Articular chondrocyte of knee joint (primary cell): Measurements from ENCODE around the gene SPIRE2. TPM values are rescaled to one million over a fixed set of nuclear protein-coding genes. Genes with fewer than 3 reads are reported as not detected.

Experiments
- total RNA-seq: library from RNA; depleted of rRNA; stranded (reverse); fragments of >200 nt; gene quantifications from 2 replicates; pipeline ENCODE4 v1.2.3, GENCODE V29; 2012

SPIRE2 gene
- total RNA-seq, result 2.2 TPM in 2 replicates

DNA sequence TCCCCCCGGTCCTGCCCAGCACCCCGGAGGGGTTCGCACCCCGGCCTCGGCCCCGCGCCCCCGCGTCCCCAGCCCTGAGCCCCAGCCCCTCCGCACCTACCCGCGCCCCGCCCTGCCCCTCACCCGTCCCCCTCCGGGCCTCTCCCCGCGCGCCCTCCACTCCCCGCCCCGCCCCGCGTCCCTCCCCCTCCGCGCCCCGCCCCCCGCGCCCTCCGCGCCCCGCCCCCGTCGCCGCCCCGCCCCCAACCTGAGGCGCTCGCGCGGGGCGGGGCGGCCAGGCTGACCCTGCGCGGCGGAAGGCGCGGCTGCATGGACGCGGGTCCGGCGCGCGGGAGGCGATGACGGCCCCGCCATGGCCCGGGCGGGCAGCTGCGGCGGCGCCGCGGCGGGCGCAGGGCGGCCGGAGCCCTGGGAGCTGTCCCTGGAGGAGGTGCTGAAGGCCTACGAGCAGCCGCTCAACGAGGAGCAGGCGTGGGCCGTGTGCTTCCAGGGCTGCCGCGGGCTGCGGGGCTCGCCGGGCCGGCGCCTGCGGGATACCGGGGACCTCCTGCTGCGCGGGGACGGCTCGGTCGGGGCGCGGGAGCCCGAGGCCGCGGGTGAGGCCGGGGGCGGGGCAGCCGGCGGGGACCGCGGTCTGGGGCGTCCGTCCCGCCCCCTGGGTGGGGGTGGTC is at the start of gene SPIRE2:
Gene SPIRE2 (plus strand): TSS at position 277 of the 671 bp plus-strand sequence. CDS start 76 bp downstream, at position 353.

GRCh38 chr16:89873109-89873971 is 45.1 kb downstream of the SPIRE2 start, which contains the start of gene TCF25:
Gene TCF25, plus strand, starts transcription at chr16:89873592. Its CDS starts 76 bp downstream, at chr16:89873668.

GRCh38 chr16:89918453-89919347 is 90.4 kb downstream of the SPIRE2 start, which contains the start of gene MC1R:
Gene MC1R, plus strand, starts transcription at chr16:89918862. Its CDS starts 397 bp downstream, at chr16:89919259.

Other genes with a start within 250 kb of the SPIRE2 start
- gene DPEP1, start 214.8 kb upstream of the SPIRE2 start, total RNA-seq, result not detected in 2 replicates
- gene CHMP1A, start 170.8 kb upstream of the SPIRE2 start, total RNA-seq, result 64.0 and 85.7 TPM in 2 replicates
- 2.7 and 3.1 TPM in 2 replicates for gene SPATA33, start 170.6 kb upstream of the SPIRE2 start, total RNA-seq
- 30.5 and 30.8 TPM in 2 replicates for gene CDK10, start 141.8 kb upstream of the SPIRE2 start, total RNA-seq
- gene SPATA2L, start 126.8 kb upstream of the SPIRE2 start, total RNA-seq, result 5.2 and 5.9 TPM in 2 replicates
- gene VPS9D1, start 107.6 kb upstream of the SPIRE2 start, total RNA-seq, result 10.2 and 12.5 TPM in 2 replicates
- 8.2 and 13.1 TPM in 2 replicates for gene ZNF276, start 106.9 kb upstream of the SPIRE2 start, total RNA-seq
- 7.4 and 8.8 TPM in 2 replicates for gene FANCA, start 11.8 kb upstream of the SPIRE2 start, total RNA-seq
- 166 and 179 TPM in 2 replicates for gene TCF25, start 45.1 kb downstream of the SPIRE2 start, total RNA-seq
- gene MC1R, start 90.4 kb downstream of the SPIRE2 start, total RNA-seq, result 5.4 and 8.2 TPM in 2 replicates
- gene TUBB3, start 94.9 kb downstream of the SPIRE2 start, total RNA-seq, result 90.6 and 121 TPM in 2 replicates
- gene DEF8, start 120.3 kb downstream of the SPIRE2 start, total RNA-seq, result 45.2 and 47.9 TPM in 2 replicates
- 0.97 and 1.2 TPM in 2 replicates for gene DBNDD1, start 191.0 kb downstream of the SPIRE2 start, total RNA-seq
- gene PRDM7, start 248.9 kb downstream of the SPIRE2 start, total RNA-seq, result not detected in 2 replicates